ENCODE results near the gene TMSB4X.

TMSB4X gene

GRCh38 chrX:12949205-12949926, 25.5 kb upstream of the TMSB4X start:
- Mint-ChIP-seq H3K9me3 (no peaks in the 10 kb centered on the region), H3K4me1 (ENCODE audit: low read depth) (peaks cover 79% of the 10 kb centered on the region), H3K27me3 (peaks cover 40% of the 10 kb centered on the region), H3K4me3 (peak overlapping the region; percentile 77), H3K27ac (peak overlapping the region; percentile 93), H3K36me3 (ENCODE audit: low read depth) (no peaks in the 10 kb centered on the region)
- DNase-seq = no peak

- Mint-ChIP-seq H3K27me3 (peaks cover 34% of the 10 kb centered on the region), H3K36me3 (ENCODE audit: low read depth) (no peaks in the 10 kb centered on the region), H3K4me3 (peak overlapping the region; percentile 77), H3K9me3 (no peaks in the 10 kb centered on the region), H3K4me1 (ENCODE audit: low read depth) (peaks cover 86% of the 10 kb centered on the region), H3K27ac (peak overlapping the region; percentile 93)
- DNase-seq = peak; percentile 91
These were observed 24.8 kb upstream of the TMSB4X start for GRCh38 chrX:12949927-12950656.

DNA sequence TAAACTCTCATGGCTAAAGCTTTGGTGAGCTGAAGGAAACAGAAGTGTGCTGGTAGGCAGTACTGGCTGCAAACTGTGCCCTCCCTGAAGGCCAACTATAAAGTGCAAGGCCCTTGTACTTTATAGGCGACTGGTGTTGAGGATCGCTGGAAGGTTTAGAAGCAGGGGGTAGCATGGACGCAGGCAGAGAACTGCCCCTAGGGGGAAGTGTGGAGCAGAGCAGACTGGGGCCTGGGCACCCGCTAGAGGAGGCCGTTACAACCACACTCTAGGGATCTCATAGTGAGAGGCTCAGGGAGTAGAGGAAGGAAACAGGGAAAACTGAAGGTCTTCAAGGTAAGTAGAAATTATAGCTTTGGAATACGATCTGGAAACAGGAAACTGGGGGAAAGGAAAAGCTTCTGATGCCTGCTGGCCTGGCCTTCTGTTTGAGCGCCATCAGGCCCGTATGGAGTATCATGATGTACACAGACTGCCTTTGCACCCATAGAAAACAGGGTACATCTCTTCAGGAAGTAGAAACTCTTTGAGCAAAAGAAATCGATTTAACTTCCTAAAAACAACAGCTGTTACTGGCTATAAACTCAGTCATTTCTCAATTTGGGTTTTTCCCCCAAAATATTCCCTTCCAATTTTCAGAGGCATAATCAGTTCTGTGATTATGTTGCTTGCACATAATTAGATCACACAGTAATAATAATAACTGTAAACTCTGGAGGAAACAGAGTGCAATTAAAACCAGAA, 23.9 kb upstream of the TMSB4X start:
- peaks cover 26% of the 10 kb centered on the region for H3K27me3 Mint-ChIP-seq
- H3K27ac Mint-ChIP-seq = peak overlapping the region; percentile 93
- H3K4me3 Mint-ChIP-seq = peak overlapping the region; percentile 77
- peak; percentile 76 for DNase-seq
- no peaks in the 10 kb centered on the region for H3K36me3 Mint-ChIP-seq (ENCODE audit: low read depth)
- peaks cover 93% of the 10 kb centered on the region for H3K4me1 Mint-ChIP-seq (ENCODE audit: low read depth)
- H3K9me3 Mint-ChIP-seq = no peaks in the 10 kb centered on the region

DNA sequence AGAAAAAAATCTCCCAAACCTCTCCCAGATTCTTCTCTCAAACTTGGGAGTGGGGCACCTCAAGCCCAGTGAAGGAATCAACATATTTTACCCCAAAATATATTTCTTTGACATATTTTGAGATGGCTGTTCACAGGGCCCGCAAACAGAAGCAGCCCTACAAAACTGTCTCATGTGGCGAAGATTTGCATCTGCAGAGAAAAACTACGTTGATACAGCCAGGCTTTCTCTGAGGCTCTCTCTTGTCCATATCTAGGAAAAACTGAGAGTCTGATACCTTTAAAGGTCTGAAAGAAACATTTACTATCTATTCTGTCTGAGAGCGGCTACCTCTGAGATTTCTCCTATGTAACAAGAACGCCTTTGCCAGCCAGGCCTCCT, 23.3 kb upstream of the TMSB4X start:
- Mint-ChIP-seq H3K27ac (peak overlapping the region; percentile 93), H3K4me1 (ENCODE audit: low read depth) (peaks cover 93% of the 10 kb centered on the region), H3K36me3 (ENCODE audit: low read depth) (no peaks in the 10 kb centered on the region), H3K4me3 (peak overlapping the region; percentile 77), H3K9me3 (no peaks in the 10 kb centered on the region), H3K27me3 (peaks cover 21% of the 10 kb centered on the region)
- DNase-seq = no peak

DNA sequence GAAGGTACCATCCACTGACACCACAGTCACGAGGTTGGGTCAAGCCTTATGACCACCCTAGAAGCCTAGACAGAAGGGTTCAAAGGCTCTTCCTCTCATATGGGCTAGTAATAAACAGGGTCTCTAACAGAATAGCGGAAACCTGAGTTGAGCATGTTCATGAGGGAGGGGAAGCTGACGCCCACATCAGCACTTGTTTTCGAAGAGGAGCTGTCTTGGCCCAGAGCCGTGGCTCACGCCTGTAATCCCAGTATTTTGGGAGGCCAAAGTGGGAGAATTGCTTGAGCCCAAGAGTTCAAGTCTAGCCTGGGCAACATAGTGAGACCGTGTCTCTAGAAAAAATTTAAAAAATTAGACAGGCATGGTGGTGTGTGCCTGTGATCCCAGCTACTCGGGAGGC, 21.5 kb upstream of the TMSB4X start:
- H3K27me3 Mint-ChIP-seq = peaks cover 13% of the 10 kb centered on the region
- H3K36me3 Mint-ChIP-seq (ENCODE audit: low read depth) = no peaks in the 10 kb centered on the region
- H3K27ac Mint-ChIP-seq = peak overlapping the region; percentile 94
- no peak for DNase-seq
- H3K4me3 Mint-ChIP-seq = peak overlapping the region; percentile 28
- peaks cover 90% of the 10 kb centered on the region for H3K4me1 Mint-ChIP-seq (ENCODE audit: low read depth)
- H3K9me3 Mint-ChIP-seq = no peaks in the 10 kb centered on the region

DNA sequence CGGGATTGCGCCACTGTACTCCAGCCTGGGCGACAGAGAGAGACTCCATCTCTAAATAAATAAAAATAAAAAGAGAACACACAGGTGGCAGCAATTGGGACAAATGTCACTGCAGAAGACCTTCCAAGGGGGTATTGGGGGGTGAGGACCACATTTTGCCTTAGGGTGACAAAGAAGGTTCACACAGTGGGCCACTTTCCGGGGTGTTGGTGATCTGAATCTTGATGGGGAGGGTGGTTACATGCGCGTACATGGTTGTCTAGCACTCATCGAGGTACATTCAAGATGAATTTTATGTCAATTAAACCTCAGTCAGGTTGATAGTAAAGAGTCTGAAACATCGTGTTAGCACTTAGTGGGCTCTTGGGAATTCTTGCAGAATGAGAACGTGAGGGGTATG, 20.5 kb upstream of the TMSB4X start:
- H3K27me3 Mint-ChIP-seq = peaks cover 5% of the 10 kb centered on the region
- H3K4me1 Mint-ChIP-seq (ENCODE audit: low read depth) = peaks cover 85% of the 10 kb centered on the region
- H3K4me3 Mint-ChIP-seq = peak overlapping the region; percentile 82
- H3K36me3 Mint-ChIP-seq (ENCODE audit: low read depth) = no peaks in the 10 kb centered on the region
- DNase-seq = no peak
- H3K27ac Mint-ChIP-seq = peak overlapping the region; percentile 94
- H3K9me3 Mint-ChIP-seq = no peaks in the 10 kb centered on the region

GRCh38 chrX:12954981-12955380, 19.9 kb upstream of the TMSB4X start:
- H3K36me3 Mint-ChIP-seq (ENCODE audit: low read depth) = no peaks in the 10 kb centered on the region
- peaks cover 84% of the 10 kb centered on the region for H3K4me1 Mint-ChIP-seq (ENCODE audit: low read depth)
- peak overlapping the region; percentile 82 for H3K4me3 Mint-ChIP-seq
- peaks cover 6% of the 10 kb centered on the region for H3K27me3 Mint-ChIP-seq
- H3K9me3 Mint-ChIP-seq = no peaks in the 10 kb centered on the region
- DNase-seq = no peak
- H3K27ac Mint-ChIP-seq = peak overlapping the region; percentile 94

- Mint-ChIP-seq H3K4me1 (ENCODE audit: low read depth) (peaks cover 83% of the 10 kb centered on the region), H3K27me3 (peaks cover 14% of the 10 kb centered on the region), H3K36me3 (ENCODE audit: low read depth) (no peaks in the 10 kb centered on the region), H3K9me3 (no peaks in the 10 kb centered on the region), H3K27ac (peak overlapping the region; percentile 98), H3K4me3 (peak overlapping the region; percentile 82)
- DNase-seq = peak; percentile 79
These were observed 18.8 kb upstream of the TMSB4X start for GRCh38 chrX:12955882-12956703.

DNA sequence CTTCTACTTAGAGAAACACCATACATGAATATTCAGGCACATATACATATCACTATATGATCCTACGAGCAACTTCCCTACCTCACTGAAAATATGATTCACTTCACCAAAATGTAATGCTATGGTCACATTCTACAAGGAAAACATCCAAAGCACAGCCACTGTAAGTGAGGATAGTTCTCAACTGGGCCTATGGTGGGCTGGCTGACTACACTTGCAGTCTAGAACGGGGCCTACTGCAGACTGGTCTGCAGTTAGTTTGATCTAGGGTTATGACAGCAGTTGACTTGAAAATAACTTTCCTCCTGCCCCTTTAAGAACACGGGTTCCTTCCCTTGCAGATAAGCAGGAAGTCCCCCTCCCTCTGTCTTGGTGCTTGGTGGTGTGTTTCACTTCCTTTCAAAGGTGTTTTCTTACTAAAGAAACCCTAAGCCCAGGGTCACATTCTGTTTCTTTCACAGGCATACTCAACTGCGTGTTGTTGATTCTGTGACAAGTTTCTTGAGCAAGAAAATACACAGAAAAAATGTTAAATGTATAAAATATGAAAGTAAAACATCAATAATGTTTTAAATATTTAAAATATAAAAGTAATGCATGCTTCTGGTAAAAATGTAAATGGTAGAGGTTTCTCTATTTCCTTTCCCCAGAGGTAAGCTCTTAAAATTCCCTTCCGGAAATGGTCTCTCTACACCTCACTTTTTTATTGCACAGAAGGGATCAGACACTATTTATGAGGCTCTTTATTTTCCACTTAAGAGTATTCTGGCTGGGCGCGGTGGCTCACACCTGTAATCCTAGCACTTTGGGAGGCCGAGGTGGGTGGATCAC, 18.0 kb upstream of the TMSB4X start:
- H3K9me3 Mint-ChIP-seq = no peaks in the 10 kb centered on the region
- no peaks in the 10 kb centered on the region for H3K36me3 Mint-ChIP-seq (ENCODE audit: low read depth)
- peak overlapping the region; percentile 82 for H3K4me3 Mint-ChIP-seq
- peak; percentile 70 for DNase-seq
- H3K27me3 Mint-ChIP-seq = peaks cover 18% of the 10 kb centered on the region
- H3K27ac Mint-ChIP-seq = peak overlapping the region; percentile 98
- H3K4me1 Mint-ChIP-seq (ENCODE audit: low read depth) = peaks cover 83% of the 10 kb centered on the region

GRCh38 chrX:12958059-12958458, 16.9 kb upstream of the TMSB4X start:
- Mint-ChIP-seq H3K4me1 (ENCODE audit: low read depth) (peaks cover 79% of the 10 kb centered on the region), H3K36me3 (ENCODE audit: low read depth) (no peaks in the 10 kb centered on the region), H3K27me3 (peaks cover 19% of the 10 kb centered on the region), H3K27ac (peak overlapping the region; percentile 95), H3K9me3 (peaks cover 2% of the 10 kb centered on the region), H3K4me3 (peak overlapping the region; percentile 57)
- DNase-seq = no peak

GRCh38 chrX:12958461-12958860, 16.4 kb upstream of the TMSB4X start:
- Mint-ChIP-seq H3K27me3 (peaks cover 19% of the 10 kb centered on the region), H3K36me3 (ENCODE audit: low read depth) (no peaks in the 10 kb centered on the region), H3K27ac (no peak overlapping the region), H3K4me3 (no peak overlapping the region), H3K9me3 (peaks cover 2% of the 10 kb centered on the region), H3K4me1 (ENCODE audit: low read depth) (peaks cover 75% of the 10 kb centered on the region)
- no peak for DNase-seq

- peaks cover 64% of the 10 kb centered on the region for H3K4me1 Mint-ChIP-seq (ENCODE audit: low read depth)
- no peaks in the 10 kb centered on the region for H3K36me3 Mint-ChIP-seq (ENCODE audit: low read depth)
- no peak for DNase-seq
- H3K27me3 Mint-ChIP-seq = peaks cover 30% of the 10 kb centered on the region
- H3K4me3 Mint-ChIP-seq = no peak overlapping the region
- H3K9me3 Mint-ChIP-seq = peaks cover 2% of the 10 kb centered on the region
- H3K27ac Mint-ChIP-seq = no peak overlapping the region
These were observed 13.7 kb upstream of the TMSB4X start for GRCh38 chrX:12961196-12961718.

- H3K4me3 Mint-ChIP-seq = no peak overlapping the region
- no peak overlapping the region for H3K27ac Mint-ChIP-seq
- H3K9me3 Mint-ChIP-seq = peaks cover 2% of the 10 kb centered on the region
- H3K4me1 Mint-ChIP-seq (ENCODE audit: low read depth) = peaks cover 63% of the 10 kb centered on the region
- H3K36me3 Mint-ChIP-seq (ENCODE audit: low read depth) = no peaks in the 10 kb centered on the region
- no peak for DNase-seq
- H3K27me3 Mint-ChIP-seq = peaks cover 37% of the 10 kb centered on the region
These were observed 12.8 kb upstream of the TMSB4X start for GRCh38 chrX:12962041-12962504.

All from activated T-cell treated with anti-CD3 and anti-CD28 coated beads, Interleukin-2, amount 50 U/mL, for 24 hours (primary cell).